KG1 (cell line): ENCODE data around the gene AKR1C2.
"Not testable (repeated sequence)": the region's sequence is repeated elsewhere in the genome, so short reads cannot be mapped to it uniquely, and the experiment has no call there.

Experiments used
- DNase-seq: peaks from one replicate; lab custom pipeline; 2025; lab: John Stamatoyannopoulos, UW

Gene AKR1C2

DNA sequence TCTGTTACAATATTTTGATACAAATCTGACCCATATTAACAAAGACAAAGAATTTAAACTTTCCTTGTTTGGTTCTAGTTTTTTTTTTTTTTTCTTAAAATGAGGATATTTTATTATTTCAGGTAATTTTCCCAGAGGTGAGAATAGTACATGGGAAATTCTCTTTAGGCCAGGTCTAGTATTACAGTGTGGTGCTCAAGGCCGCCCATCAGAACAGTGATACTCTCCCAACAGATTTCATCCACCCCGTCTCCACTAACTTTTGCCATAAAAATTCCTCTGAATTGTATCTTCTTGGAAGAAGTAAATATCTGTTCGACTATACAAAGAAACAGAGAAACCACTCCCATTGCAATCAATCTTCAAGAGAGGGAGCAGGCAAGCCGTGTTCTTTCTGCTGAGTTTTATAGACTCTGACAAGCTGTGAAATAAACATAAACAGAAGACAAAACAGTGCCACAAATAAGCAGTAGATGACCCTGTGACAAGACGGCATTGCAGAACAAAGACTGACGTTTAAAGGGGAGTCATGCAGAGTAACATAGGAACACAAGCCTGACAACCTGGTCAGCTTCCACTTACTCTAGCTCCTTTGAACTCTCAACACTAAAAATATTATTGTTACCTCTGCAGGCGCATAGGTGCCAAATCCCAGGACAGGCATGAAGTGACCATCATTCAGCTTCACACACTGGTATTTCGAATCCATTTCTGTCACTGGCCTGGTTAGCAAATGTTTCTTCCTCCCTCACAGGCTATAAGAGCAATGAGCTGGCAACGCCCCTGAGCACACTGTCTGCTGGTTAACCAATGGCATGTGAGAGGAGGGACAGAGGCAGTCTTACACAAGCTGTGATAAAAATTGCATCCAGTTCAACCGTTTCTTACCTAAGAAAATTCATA lies at the start of gene AKR1C2:
Gene AKR1C2 (minus strand): TSS at position 731 of the 903 bp plus-strand sequence. CDS start 22 bp downstream, at position 709.
- not testable (repeated sequence) for DNase-seq

DNA sequence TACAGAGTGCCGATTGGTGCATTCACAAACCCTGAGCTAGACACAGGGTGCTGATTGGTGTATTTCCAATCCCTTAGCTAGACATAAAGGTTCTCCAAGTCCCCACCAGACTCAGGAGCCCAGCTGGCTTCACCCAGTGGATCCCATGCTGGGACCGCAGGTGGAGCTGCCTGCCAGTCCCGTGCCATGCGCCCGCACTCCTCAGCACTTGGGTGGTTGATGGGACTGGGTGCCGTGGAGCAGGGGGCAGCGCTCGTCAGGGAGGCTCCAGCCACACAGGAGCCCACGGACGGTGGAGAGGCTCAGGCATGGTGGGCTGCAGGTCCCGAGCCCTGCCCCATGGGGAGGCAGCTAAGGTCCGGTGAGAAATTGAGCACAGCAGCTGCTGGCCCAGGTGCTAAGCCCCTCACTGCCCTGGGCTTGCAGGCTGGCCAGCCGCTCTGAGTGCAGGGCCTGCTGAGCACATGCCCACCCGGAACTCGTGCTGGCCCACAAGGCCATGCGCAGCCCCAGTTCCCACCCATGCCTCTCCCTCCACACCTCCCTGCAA lies 49.4 kb upstream of the AKR1C2 start:
- DNase-seq = not testable (repeated sequence)

DNA sequence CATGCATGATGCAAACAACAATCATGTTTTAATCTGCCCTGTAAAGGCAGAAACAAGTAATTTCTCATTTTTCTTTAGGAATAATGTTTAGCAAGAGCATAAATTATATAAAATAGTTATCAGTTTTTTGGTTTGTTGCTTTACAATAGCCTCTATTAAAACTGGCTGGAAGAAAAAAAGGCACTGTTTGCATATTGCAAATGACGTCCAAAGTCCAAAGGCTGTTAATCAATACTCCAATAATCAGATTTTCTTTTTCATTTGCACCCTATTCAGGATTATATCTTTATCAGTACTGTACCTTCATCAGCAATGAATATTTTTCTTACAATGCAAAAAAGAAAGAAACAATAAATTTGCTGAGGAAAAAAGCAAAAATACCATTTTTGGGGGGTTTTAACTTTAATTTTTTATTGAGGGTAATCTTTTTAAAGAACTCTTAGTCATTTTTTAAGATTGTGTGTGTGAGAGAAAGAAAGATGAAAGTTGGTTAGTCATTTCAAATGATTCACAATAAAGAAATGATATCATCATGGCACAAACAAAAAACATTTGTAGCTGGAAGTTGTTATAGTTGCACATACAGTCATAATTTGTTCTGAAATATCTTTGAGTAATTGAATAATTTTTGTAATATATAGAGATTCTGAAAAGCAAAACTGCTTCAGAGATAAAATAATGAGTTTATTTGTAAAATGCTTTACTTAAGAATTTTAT lies 44.4 kb upstream of the AKR1C2 start:
- DNase-seq = no peak

DNA sequence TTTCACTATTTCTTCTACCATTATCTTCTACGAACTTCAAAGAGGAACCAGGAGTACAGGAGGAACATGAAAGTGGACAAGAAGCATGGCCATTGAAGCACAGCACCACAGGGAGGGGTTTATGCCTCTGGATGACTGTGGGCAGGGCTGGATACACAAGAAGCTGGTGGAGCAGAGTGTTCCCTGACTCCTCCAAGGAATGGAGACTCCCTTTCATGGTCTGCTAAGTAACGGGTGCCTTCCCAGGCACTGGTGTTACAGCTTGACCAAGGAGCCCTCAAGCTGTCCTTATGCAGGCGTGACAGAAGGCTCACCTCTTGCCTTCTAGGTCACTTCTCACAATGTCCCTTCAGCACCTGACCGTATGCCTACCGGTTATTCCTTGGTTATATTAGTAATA lies 43.4 kb upstream of the AKR1C2 start:
- not testable (repeated sequence) for DNase-seq

DNA sequence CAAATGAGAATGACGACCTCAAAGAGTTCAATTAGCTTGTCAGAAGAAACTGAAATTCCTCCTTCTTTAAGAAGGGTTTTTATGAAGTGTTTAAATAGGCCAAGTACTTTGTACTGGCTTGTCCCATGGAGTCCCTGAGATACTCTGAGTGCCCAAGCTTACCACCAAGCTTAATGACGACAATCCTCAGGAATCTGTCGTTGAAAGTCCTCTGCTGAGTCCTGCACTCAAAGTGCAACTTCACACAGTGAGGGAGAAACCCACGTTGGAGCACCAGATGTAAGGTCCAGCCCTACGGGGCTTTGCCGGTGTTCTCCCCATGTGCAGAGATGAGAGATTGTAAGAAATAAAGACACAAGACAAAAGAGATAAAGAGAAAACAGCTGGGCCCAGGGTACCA lies 42.8 kb upstream of the AKR1C2 start:
- DNase-seq = no peak

DNA sequence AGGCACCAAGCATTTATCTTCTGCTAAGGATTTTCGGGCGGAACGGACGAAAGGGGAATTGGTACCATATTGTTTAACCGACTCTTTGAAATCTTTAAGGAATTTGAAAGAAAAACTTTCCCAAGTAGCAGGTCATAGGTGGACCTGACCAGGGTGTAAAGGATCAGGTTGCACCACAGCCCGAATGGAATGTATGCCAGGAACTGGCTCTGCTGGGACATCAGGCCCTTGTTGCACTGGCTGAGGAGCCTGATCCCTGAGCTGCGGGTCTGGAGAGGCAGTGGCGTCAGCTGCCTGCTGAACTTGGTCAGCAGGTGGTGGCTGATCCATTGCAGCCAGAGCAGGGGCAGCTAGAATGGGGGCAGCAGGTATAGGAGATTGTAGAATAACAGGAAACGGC lies 41.4 kb upstream of the AKR1C2 start:
- DNase-seq = no peak

DNA sequence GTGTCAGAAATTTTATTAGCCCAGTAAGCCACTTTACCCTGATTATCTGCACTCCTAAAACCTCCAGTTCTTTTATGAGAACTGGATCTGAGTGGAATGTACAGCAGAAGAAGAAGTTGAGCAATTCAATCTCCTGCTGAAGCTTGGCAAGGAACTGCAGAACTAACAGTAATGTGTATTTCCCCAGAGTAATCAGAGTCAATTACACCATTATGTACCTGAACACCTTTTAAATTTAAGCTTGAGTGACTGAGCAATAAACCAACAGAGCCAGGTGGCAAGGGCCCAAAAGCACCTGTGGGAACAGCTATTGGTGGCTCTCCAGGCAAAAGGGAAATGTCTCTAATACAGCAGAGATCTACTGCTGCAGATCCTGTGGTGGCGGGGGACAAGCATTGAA lies 40.1 kb upstream of the AKR1C2 start:
- DNase-seq = no peak

DNA sequence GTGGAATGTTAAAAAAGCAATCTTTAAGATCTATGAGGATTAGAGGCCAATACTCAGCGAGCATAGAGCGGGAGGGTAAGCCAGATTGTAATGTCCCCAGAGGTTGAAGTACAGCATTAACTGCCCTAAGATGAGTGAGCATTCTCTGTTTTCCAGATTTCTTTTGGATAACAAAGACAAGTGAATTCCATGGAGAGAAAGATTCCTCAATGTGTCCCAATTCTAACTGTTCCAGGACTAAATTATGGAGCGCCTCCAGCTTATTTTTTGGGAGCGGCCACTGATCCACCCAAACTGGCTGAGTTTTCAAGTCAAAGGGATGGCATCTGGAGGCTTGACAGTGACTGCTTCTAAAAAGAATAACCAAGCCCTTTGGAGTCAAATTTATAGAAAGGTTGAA lies 39.3 kb upstream of the AKR1C2 start:
- DNase-seq = no peak

DNA sequence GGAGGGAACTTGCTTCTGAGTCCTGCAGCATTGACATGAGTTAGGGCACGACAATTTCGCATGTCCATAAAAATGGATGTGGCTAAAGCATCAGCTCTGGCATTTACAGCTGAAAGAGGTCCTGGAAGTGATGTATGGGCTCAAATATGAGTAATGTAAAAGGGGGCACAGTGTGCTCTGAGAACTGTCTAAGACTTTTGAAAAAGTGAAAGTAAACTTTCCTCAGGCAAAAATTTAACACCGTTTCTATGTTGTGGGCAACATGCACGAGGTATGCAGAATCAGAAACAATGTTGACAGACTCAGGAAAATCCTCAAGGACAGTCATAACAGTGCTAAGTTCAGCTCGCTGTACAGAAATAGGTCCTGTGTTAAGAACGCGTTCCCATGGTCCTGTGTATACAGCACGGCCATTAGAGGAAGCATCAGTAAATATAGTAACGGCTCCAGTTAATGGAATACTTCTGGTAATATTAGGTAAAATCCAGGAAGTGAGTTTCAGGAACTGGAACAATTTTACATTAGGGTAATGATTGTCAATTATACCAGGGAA lies 37.9 kb upstream of the AKR1C2 start:
- no peak for DNase-seq

DNA sequence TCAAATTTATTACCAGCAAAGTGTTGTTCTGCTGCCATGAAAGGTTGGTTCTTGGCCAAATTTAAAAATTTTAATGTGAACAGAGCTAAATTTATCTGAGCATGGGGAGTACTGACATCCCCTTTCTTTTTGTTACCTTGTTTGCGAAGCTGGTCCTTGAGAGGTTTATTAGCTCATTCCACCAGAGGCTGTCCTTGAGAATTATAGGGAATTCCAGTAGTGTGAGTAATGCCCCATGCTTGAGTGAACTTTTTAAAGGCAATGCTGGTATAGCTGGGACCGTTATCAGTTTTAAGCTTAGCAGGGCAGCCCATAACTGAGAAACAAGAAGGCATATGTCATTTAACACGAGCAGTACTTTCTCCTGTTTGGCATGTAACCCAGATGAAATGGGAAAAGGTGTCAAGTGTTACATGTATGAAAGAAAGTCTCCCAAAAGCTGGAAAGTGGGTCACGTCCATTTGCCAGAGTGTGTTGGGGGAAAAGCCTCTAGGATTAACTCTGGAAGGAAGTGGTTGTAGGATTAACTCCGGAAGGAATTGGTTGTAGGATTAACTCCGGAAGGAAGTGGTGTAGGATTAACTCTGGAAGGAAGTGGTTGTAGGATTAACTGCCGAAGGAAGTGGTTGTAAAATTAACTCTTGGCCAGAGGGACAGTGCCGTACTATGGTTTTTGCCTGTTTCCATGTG lies 37.3 kb upstream of the AKR1C2 start:
- no peak for DNase-seq

DNA sequence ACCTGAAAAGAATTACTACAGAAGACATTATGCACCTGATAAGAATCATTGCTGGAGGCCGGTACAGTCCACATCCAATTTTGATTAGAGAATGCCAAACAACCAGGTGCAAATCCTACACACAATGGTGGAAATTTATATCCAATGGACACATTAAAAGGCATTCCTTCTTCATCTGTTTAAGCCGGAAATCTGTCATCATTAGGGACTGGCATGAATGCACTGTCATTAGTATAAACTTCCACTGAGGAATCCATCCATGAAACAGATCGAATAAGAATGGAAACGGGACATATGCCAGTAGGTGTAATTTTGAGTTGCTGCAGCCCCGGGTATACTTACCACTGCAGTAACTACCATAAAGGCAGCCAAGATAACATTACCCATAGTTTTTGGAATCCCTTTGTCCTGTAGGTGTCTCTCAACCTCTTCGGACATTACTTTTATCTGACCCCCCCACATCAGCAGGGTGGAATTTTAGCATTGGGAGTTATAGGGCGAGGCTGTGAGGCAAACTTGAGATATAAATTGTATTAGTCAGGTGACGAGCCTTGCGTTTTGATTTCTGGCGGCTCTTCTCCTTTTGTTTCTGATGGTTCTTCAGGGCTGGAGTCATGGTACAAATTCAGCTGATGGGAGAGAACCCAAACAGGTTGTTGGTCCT lies 36.5 kb upstream of the AKR1C2 start:
- DNase-seq = no peak

DNA sequence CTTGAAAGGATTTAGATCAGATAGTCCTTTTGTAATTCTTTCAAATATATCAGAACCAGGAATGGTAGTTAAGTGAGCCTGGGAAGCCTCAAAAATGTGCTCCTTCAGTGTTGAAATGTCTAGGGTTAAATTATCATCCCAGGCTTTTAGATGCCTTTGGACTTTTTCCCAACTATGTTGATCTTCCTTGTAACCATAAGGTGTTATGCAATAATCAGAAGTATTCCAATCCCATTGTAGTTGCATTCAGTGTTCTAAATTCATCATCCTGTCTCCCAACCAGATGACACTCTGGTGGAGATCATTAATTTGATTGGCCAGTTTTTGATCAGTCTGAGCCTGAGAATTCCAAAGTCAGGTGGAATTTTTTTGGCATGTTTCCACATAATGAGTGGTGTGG lies 35.1 kb upstream of the AKR1C2 start:
- no peak for DNase-seq

DNA sequence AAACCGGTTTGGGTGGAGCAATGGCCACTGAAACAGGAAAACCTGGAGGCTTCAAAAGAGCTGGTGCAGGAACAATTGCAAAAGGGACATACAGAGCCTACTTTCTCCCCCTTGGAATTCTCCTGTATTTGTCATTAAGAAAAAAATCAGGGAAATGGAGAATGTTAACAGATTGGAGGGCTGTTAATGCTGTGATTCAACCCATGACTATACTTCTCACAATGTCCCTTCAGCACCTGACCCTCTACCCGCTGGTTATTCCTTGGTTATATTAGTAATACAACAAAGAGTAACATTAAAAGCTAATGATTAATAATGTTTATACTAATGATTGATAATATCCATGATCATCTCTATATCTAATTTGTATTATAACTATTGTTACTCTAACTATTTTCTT lies 34.4 kb upstream of the AKR1C2 start:
- DNase-seq = no peak

DNA sequence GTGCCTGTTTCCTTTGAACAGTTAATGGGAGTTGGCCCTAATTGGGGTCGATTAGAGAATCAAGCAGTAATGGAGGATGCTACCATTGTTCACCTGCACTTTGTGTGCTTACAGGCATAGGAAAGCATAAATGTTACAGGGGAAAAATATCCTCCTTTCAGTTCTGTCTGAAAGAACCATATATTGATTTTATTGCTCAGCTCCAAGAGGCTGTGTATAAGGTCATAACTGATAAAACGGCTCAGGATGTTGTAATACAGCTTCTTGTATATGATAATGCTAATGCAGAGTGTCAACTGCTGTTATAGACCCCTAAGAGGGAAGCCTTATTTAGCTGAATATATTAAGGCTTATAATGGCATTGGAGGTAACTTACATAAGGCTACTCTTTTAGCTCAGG lies 32.9 kb upstream of the AKR1C2 start:
- no peak for DNase-seq

DNA sequence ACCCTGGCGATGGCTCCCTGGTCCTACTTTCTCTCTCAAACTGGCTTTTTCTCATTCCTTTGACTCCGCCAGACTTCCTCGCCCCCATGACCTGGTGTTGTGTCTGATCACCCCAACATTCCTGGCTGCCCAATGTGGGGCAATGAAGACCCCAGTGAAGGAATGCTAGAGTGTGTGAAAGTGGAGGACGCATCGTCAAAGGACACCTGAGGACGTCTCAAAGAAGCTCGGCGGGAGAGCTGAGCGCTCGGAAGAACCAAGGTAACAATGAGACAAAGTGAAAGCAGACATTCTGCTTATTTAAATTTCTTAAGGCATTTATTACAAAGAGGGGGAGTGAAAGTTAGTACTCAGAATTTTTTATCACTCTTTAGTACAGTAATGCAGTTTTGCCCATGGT lies 31.7 kb upstream of the AKR1C2 start:
- DNase-seq = no peak

DNA sequence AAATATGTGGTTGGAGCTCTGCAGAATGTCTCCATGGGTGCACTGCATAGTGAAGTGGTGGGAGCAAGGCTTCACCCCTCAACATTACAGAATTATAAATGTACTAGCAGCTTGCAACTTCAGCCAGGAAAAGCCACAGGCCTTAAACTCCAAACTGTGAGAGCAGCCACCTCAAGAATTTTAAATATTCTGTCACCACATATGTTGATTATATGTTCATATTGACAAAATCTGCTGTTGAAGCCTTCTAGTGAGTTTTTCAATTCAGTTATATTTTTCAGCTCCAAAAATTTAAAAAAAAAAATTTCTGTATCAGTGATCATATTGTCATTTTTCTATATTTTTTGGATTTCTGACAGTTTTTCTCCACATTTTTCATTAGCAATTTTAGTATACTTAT lies 30.9 kb upstream of the AKR1C2 start:
- DNase-seq = no peak

DNA sequence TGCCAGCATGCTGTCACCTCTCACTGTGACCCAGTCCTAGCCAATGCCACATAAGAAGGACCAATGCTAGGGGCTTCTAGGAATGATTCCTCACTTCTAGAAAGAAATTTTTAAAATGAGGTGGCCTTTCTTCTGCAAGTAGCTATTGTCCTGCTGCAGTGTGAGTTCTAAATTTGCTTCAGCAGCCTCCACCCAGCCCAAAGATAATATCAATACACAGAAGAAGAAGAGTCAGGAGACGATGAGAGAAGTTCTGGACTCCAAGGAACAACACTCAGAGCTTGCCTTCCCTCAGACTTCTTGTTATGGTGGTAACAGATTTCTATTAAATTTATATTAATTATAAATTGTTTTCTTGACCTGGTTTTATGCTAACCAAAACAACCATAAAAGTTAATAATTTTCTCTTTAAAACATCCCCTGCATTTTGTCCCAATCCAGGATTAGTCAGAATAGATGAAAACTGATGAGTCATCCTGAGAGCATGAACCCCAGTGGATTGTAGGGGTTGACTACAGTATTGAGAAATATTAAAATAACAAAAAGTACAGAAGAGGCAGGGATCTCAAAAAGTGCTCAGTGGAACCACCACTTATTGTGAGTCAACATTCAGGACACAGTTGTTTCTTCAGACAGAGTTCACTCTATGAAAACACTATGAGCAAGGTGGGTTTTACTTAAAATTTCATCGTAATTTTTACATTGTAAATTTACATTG lies 29.6 kb upstream of the AKR1C2 start:
- no peak for DNase-seq

DNA sequence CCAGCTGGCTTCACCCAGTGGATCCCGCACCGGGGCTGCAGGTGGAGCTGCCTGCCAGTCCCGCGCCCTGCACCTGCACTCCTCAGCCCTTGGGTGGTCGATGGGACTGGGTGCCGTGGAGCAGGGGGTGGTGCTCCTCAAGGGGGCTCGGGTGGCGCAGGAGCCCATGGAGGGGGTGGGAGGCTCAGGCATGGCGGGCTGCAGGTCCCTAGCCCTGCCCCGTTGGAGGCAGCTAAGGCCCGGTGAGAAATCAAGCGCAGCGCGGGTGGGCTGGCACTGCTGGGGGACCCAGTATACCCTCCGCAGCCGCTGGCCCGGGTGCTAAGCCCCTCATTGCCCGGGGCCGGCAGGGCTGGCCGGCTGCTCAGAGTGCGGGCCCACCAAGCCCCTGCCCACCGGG lies 28.8 kb upstream of the AKR1C2 start:
- DNase-seq = not testable (repeated sequence)

DNA sequence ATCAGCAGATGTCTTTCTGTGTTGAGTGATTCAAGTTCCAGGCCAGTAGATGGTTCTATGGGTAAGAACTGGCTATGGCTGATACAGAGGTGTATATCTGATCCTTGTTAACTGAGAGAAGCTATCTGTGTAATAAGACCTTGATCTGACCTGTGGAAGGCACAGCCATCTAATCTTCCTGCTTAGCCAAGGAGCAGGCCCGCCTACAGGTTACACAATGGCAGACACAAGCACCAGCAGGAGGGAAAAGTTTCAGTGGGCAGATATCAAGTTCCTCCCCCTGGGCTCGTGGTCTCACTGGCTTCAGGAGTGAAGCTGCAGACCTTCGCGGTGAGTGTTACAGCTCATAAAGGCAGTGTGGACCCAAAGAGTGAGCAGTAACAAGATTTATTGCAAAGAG lies 27.9 kb upstream of the AKR1C2 start:
- DNase-seq = not testable (repeated sequence)

DNA sequence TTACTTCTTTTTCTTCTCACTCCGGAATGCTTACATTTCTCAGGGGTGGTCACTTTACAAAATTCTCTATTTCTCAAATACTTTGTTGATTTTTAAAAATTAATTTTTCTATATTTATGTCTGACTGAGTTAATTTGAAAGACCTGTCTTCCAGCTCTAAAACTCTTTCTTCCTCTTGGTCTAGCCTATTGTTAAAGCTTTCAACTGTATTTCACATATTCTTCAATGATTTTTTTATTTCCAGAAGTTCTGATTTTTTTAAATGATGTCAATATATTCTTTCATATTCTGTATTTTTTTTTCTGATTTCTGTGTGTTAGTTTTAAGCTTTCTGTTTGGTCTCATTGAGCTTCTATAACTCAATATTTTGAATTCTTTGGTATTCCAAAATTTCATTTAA lies 27.3 kb upstream of the AKR1C2 start:
- DNase-seq = no peak

DNA sequence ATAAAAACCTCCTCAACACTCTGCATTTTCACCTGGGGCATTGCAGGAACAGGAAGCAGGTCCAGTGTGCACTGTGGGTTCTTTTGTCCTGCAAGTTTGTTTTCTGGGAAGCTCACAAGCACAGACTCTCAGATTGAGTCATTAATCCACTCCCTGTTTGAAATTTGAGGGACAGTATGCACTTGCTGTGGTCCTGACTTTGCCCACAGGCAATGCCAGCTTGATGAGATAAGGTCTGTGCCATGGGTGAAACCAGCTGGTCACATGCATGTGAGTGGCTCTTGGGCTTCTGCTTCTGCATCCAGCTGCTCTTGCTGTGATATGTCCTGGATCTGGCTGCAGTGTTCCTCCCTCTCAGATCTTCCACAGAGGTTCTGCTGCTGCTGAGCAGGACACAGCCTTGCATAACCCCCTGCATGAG lies 21.8 kb upstream of the AKR1C2 start:
- not testable (repeated sequence) for DNase-seq
